ENCODE results near the gene AKT1.
"Not testable (repeated sequence)": the region's sequence is repeated elsewhere in the genome, so short reads cannot be mapped to it uniquely, and the experiment has no call there.

The AKT1 gene

GRCh38 chr14:104818714-104819161 is 23.2 kb upstream of the AKT1 start:
- no peak for DNase-seq (ENCODE audit: low read depth)

GRCh38 chr14:104817930-104818713 is 22.6 kb upstream of the AKT1 start:
- DNase-seq (ENCODE audit: low read depth): no peak

- DNase-seq (ENCODE audit: low read depth): no peak
These were observed 21.0 kb upstream of the AKT1 start for GRCh38 chr14:104816616-104816884.

- not testable (repeated sequence) for DNase-seq (ENCODE audit: low read depth)
These were observed 19.2 kb upstream of the AKT1 start for GRCh38 chr14:104814701-104815100.

GRCh38 chr14:104813286-104813685 is 17.7 kb upstream of the AKT1 start:
- DNase-seq (ENCODE audit: low read depth): no peak

- DNase-seq (ENCODE audit: low read depth): no peak
These were observed 14.8 kb upstream of the AKT1 start for GRCh38 chr14:104810316-104810715.

GRCh38 chr14:104808456-104808855 is 12.9 kb upstream of the AKT1 start:
- no peak for DNase-seq (ENCODE audit: low read depth)

- DNase-seq (ENCODE audit: low read depth): no peak
These were observed 11.3 kb upstream of the AKT1 start for GRCh38 chr14:104806625-104807465.

GRCh38 chr14:104805941-104806624 is 10.5 kb upstream of the AKT1 start:
- no peak for DNase-seq (ENCODE audit: low read depth)

- DNase-seq (ENCODE audit: low read depth): no peak
These were observed 9.8 kb upstream of the AKT1 start for GRCh38 chr14:104805326-104805678.

- no peak for DNase-seq (ENCODE audit: low read depth)
These were observed 9.2 kb upstream of the AKT1 start for GRCh38 chr14:104804481-104805325.

GRCh38 chr14:104803912-104804410 is 8.4 kb upstream of the AKT1 start:
- no peak for DNase-seq (ENCODE audit: low read depth)

- DNase-seq (ENCODE audit: low read depth): no peak
These were observed 7.8 kb upstream of the AKT1 start for GRCh38 chr14:104803280-104803911.

GRCh38 chr14:104802394-104803184 is 7.0 kb upstream of the AKT1 start:
- DNase-seq (ENCODE audit: low read depth): no peak

- no peak for DNase-seq (ENCODE audit: low read depth)
These were observed 6.2 kb upstream of the AKT1 start for GRCh38 chr14:104801520-104802393.

- DNase-seq (ENCODE audit: low read depth): no peak
These were observed 5.4 kb upstream of the AKT1 start, which contains the start of gene ZBTB42 for GRCh38 chr14:104800771-104801519. Gene ZBTB42, plus strand, starts transcription at chr14:104801101. Its CDS starts 97 bp downstream, at chr14:104801198.

GRCh38 chr14:104800015-104800770 is 4.6 kb upstream of the AKT1 start:
- DNase-seq (ENCODE audit: low read depth): peak; percentile 62
